ENCODE results near the gene ADCY5.

DNA sequence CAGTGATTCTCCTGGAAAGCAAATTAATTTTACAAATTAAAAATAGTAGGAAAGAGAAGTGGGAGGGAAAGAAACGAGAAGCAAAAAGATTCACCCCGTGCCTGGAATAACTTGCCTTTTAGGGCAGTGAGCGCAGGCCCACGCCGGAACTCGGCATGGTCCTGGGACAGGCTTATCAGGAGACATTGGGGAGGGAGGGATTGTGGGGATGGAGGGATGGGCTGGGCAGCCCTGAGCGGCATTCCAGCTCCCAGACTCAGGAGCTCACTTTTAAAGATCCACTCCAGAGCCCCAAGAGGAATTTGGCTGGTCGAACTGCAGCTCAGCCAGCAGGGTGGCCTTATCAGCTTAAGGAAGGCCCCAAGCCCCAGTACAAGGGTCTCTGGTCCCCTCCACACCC, 117.9 kb downstream of the ADCY5 start:
- TF ChIP-seq, protein P1, sequence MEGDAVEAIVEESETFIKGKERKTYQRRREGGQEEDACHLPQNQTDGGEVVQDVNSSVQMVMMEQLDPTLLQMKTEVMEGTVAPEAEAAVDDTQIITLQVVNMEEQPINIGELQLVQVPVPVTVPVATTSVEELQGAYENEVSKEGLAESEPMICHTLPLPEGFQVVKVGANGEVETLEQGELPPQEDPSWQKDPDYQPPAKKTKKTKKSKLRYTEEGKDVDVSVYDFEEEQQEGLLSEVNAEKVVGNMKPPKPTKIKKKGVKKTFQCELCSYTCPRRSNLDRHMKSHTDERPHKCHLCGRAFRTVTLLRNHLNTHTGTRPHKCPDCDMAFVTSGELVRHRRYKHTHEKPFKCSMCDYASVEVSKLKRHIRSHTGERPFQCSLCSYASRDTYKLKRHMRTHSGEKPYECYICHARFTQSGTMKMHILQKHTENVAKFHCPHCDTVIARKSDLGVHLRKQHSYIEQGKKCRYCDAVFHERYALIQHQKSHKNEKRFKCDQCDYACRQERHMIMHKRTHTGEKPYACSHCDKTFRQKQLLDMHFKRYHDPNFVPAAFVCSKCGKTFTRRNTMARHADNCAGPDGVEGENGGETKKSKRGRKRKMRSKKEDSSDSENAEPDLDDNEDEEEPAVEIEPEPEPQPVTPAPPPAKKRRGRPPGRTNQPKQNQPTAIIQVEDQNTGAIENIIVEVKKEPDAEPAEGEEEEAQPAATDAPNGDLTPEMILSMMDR (IDR thresholded peaks at IDR 0.05; ENCODE audit: borderline replicate concordance, extremely low read depth, low read length, poor library complexity, severe bottlenecking), result no peak
- TF ChIP-seq EZH2 (IDR thresholded peaks at IDR 0.05; ENCODE audit: borderline replicate concordance, low read depth, low read length, severe bottlenecking), result no peak
